ENCODE measurements around the gene MYH14. TPM values are rescaled to one million over a fixed set of nuclear protein-coding genes. Genes with fewer than 3 reads are reported as not detected.

The MYH14 gene
- total RNA-seq, 2 experiments from 2014 or later, result not detected

DNA sequence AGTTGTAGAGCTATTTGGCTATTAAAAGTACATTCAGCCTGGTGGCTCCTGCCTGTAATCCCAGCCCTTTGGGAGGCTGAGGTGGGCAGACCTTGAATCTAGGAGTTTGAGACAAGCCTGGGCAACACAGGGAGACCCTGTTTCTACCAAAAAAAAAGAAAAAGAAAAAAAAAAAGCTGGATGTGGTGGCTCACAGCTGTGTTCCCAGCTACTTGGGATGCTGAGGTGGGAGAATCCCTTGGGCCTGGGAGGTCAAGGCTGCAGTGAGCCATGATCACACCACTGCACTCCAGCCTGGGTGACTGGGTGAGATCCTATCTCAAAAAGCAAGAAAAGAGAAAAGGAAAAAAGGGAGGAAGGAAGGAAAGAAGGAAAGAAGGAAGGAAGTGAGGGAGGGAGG lies 30.7 kb upstream of the MYH14 start:
- BruUV-seq (replicated peaks), result no TSS peak
- intact Hi-C loops (cut with micrococcal nuclease; ENCODE audit: unreplicated experiment), result no loop called here
- H4K20me1 ChIP-seq (ENCODE audit: insufficient read depth, low read length), result no peaks in the 10 kb centered on the region
- no peaks in the 10 kb centered on the region for H3K9me3 ChIP-seq (ENCODE audit: low read length)
- no peak for TF ChIP-seq EZH2phosphoT487 (IDR thresholded peaks at IDR 0.05; ENCODE audit: borderline replicate concordance, low read depth, low read length)
- TF ChIP-seq, protein P1, sequence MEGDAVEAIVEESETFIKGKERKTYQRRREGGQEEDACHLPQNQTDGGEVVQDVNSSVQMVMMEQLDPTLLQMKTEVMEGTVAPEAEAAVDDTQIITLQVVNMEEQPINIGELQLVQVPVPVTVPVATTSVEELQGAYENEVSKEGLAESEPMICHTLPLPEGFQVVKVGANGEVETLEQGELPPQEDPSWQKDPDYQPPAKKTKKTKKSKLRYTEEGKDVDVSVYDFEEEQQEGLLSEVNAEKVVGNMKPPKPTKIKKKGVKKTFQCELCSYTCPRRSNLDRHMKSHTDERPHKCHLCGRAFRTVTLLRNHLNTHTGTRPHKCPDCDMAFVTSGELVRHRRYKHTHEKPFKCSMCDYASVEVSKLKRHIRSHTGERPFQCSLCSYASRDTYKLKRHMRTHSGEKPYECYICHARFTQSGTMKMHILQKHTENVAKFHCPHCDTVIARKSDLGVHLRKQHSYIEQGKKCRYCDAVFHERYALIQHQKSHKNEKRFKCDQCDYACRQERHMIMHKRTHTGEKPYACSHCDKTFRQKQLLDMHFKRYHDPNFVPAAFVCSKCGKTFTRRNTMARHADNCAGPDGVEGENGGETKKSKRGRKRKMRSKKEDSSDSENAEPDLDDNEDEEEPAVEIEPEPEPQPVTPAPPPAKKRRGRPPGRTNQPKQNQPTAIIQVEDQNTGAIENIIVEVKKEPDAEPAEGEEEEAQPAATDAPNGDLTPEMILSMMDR (conservative IDR thresholded peaks at IDR 0.05; ENCODE audit: low read length), result no peak
- CTCF ChIA-PET (ENCODE audit: unreplicated experiment), result no interaction called here
- H3K4me1 ChIP-seq (ENCODE audit: insufficient read depth, low read length, poor library complexity, severe bottlenecking), result no peaks in the 10 kb centered on the region
- no peak overlapping the region for H2AFZ ChIP-seq (ENCODE audit: low read length)
- H3K4me3 ChIP-seq (ENCODE audit: low read depth, low read length, poor library complexity, severe bottlenecking), result no peak overlapping the region
- DNase-seq (ENCODE audit: low spot score), result no peak
- H3K36me3 ChIP-seq (ENCODE audit: insufficient read depth, low read length), result no peaks in the 10 kb centered on the region
- H3K4me2 ChIP-seq (ENCODE audit: low read length), result no peak overlapping the region
- POLR2A ChIA-PET, result no interaction called here
- no peaks in the 10 kb centered on the region for H3K79me2 ChIP-seq (ENCODE audit: insufficient read depth, low read depth, low read length)
- H3K27ac ChIP-seq (ENCODE audit: low read depth, low read length, poor library complexity, severe bottlenecking), result no peak overlapping the region
- no peaks in the 10 kb centered on the region for H3K9me2 ChIP-seq (ENCODE audit: insufficient read depth, low read length)

DNA sequence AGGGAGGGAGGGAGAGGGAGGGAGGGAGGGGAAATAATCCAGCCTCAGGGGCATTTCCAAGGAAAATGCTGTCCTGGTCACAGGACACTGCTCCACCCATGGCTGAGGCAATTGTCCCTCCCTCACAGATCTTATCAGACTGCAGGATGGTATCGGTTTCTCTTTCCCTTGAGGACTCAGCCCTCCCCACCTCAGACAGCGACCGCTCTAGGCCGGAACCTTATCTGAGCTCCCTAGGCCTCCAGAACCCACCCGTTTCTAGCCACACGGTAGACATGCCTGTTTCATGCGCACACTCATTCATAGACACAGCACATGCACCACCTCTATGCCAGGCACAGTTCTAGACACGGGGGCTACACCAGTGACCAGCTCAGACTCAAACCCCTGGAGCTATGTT lies 30.3 kb upstream of the MYH14 start:
- no peaks in the 10 kb centered on the region for H3K79me2 ChIP-seq (ENCODE audit: insufficient read depth, low read depth, low read length)
- no peak for TF ChIP-seq EZH2phosphoT487 (IDR thresholded peaks at IDR 0.05; ENCODE audit: borderline replicate concordance, low read depth, low read length)
- TF ChIP-seq, protein P1 (conservative IDR thresholded peaks at IDR 0.05; ENCODE audit: low read length), result no peak
- no peaks in the 10 kb centered on the region for H3K9me3 ChIP-seq (ENCODE audit: low read length)
- DNase-seq (ENCODE audit: low spot score), result no peak
- POLR2A ChIA-PET, result no interaction called here
- H3K9me2 ChIP-seq (ENCODE audit: insufficient read depth, low read length), result no peaks in the 10 kb centered on the region
- H3K27ac ChIP-seq (ENCODE audit: low read depth, low read length, poor library complexity, severe bottlenecking), result no peak overlapping the region
- no peaks in the 10 kb centered on the region for H3K4me1 ChIP-seq (ENCODE audit: insufficient read depth, low read length, poor library complexity, severe bottlenecking)
- CTCF ChIA-PET (ENCODE audit: unreplicated experiment), result no interaction called here
- no peaks in the 10 kb centered on the region for H3K36me3 ChIP-seq (ENCODE audit: insufficient read depth, low read length)
- H3K4me3 ChIP-seq (ENCODE audit: low read depth, low read length, poor library complexity, severe bottlenecking), result no peak overlapping the region
- no peak overlapping the region for H2AFZ ChIP-seq (ENCODE audit: low read length)
- intact Hi-C loops (cut with micrococcal nuclease; ENCODE audit: unreplicated experiment), result no loop called here
- no peak overlapping the region for H3K4me2 ChIP-seq (ENCODE audit: low read length)
- BruUV-seq (replicated peaks), result no TSS peak
- H4K20me1 ChIP-seq (ENCODE audit: insufficient read depth, low read length), result no peaks in the 10 kb centered on the region

DNA sequence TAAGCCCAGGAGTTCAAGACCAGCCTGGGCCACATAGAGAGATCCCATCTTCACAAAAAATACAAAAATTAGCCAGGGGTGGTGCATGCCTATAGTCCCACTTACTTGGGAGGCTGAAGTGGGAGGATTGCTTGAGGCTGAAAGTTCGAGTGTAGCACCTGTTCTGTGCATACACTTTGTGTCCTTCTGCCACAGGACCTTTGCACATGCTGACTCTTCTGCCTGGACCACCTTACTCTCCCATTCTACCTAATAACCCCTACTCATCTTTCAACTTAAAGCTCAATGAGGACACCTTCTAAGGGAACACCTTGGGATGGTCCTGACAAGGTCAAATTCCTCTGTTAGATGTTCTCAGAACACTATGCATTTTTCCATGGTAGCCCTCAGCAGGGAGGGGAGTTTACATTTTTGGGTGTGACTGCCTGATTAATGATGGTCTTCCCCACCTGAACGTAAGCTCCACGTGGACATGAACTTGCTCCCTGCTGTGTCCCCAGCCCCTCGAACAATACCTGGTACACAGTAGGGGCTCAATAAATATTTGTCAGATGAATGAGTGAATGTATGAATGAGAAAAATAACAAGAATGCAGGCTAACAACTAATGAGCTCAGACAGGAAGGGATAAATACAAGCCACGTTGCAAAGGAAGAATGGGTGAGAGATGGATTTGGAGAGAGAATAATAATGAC lies 29.2 kb upstream of the MYH14 start:
- TF ChIP-seq, protein P1 (conservative IDR thresholded peaks at IDR 0.05; ENCODE audit: low read length), result no peak
- TF ChIP-seq EZH2phosphoT487 (IDR thresholded peaks at IDR 0.05; ENCODE audit: borderline replicate concordance, low read depth, low read length), result no peak
- H3K79me2 ChIP-seq (ENCODE audit: insufficient read depth, low read depth, low read length), result no peaks in the 10 kb centered on the region
- no peak overlapping the region for H3K4me2 ChIP-seq (ENCODE audit: low read length)
- ChIA-PET POLR2A (no interaction called here), CTCF (ENCODE audit: unreplicated experiment) (no interaction called here)
- H3K27ac ChIP-seq (ENCODE audit: low read depth, low read length, poor library complexity, severe bottlenecking), result no peak overlapping the region
- H4K20me1 ChIP-seq (ENCODE audit: insufficient read depth, low read length), result no peaks in the 10 kb centered on the region
- H3K9me3 ChIP-seq (ENCODE audit: low read length), result no peaks in the 10 kb centered on the region
- H2AFZ ChIP-seq (ENCODE audit: low read length), result no peak overlapping the region
- no peak overlapping the region for H3K4me3 ChIP-seq (ENCODE audit: low read depth, low read length, poor library complexity, severe bottlenecking)
- no peak for DNase-seq (ENCODE audit: low spot score)
- H3K9me2 ChIP-seq (ENCODE audit: insufficient read depth, low read length), result no peaks in the 10 kb centered on the region
- no TSS peak for BruUV-seq (replicated peaks)
- H3K36me3 ChIP-seq (ENCODE audit: insufficient read depth, low read length), result no peaks in the 10 kb centered on the region
- H3K4me1 ChIP-seq (ENCODE audit: insufficient read depth, low read length, poor library complexity, severe bottlenecking), result peaks cover 8% of the 10 kb centered on the region
- intact Hi-C loops (cut with micrococcal nuclease; ENCODE audit: unreplicated experiment), result no loop called here
